SIG-M5 treated with dmso at 0.1 percent for 504 hours (cell line): Measurements from ENCODE around the gene NFU1.
"Not testable (repeated sequence)": the region's sequence is repeated elsewhere in the genome, so short reads cannot be mapped to it uniquely, and the experiment has no call there.

Experiments
- DNase-seq: peaks from one replicate; lab custom pipeline; 2025; ENCODE audit not compliant: unreplicated experiment; lab: John Stamatoyannopoulos, UW

Gene NFU1

GRCh38 chr2:69452687-69453086 is 15.5 kb upstream of the NFU1 start:
- peak; percentile 15 for DNase-seq

- DNase-seq = no peak
Observed at GRCh38 chr2:69450735-69451416, 13.6 kb upstream of the NFU1 start.

- DNase-seq = no peak
Observed at GRCh38 chr2:69449906-69450305, 12.7 kb upstream of the NFU1 start.

GRCh38 chr2:69443673-69444072 is 6.4 kb upstream of the NFU1 start:
- not testable (repeated sequence) for DNase-seq

- DNase-seq = not testable (repeated sequence)
Observed at GRCh38 chr2:69439499-69439898, 2.3 kb upstream of the NFU1 start.

- no peak for DNase-seq
Observed at GRCh38 chr2:69438580-69438979, 1.3 kb upstream of the NFU1 start.

GRCh38 chr2:69437751-69438154 is 518 bp upstream of the NFU1 start:
- no peak for DNase-seq

- no peak for DNase-seq
Observed at GRCh38 chr2:69436596-69436937, 668 bp downstream of the NFU1 start.

- no peak for DNase-seq
Observed at GRCh38 chr2:69434753-69435152, 2.5 kb downstream of the NFU1 start.

- no peak for DNase-seq
Observed at GRCh38 chr2:69429491-69430183, 7.6 kb downstream of the NFU1 start.

- no peak for DNase-seq
Observed at GRCh38 chr2:69428981-69429380, 8.3 kb downstream of the NFU1 start.

- DNase-seq = no peak
Observed at GRCh38 chr2:69424419-69424818, 12.8 kb downstream of the NFU1 start.

GRCh38 chr2:69422198-69422597 is 15.0 kb downstream of the NFU1 start:
- DNase-seq = no peak

- DNase-seq = not testable (repeated sequence)
Observed at GRCh38 chr2:69419111-69419510, 18.1 kb downstream of the NFU1 start.

- no peak for DNase-seq
Observed at GRCh38 chr2:69416147-69416546, 21.1 kb downstream of the NFU1 start.

- no peak for DNase-seq
Observed at GRCh38 chr2:69411120-69411519, 26.1 kb downstream of the NFU1 start.

GRCh38 chr2:69405306-69405705 is 31.9 kb downstream of the NFU1 start:
- no peak for DNase-seq

GRCh38 chr2:69400121-69400520 is 37.1 kb downstream of the NFU1 start:
- DNase-seq = no peak

- no peak for DNase-seq
Observed at GRCh38 chr2:69397234-69397633, 40.0 kb downstream of the NFU1 start.

GRCh38 chr2:69395866-69396265 is 41.4 kb downstream of the NFU1 start:
- DNase-seq = no peak

- DNase-seq = no peak
Observed at GRCh38 chr2:69393963-69394362, 43.3 kb downstream of the NFU1 start.

- DNase-seq = peak; percentile 73
Observed at GRCh38 chr2:69390471-69390870, 46.8 kb downstream of the NFU1 start.

- DNase-seq = no peak
Observed at GRCh38 chr2:69390001-69390400, 47.2 kb downstream of the NFU1 start.
